A673 (cell line): ENCODE results near the gene TBC1D22A. TPM values are rescaled to one million over a fixed set of nuclear protein-coding genes. Genes with fewer than 3 reads are reported as not detected.

Source experiments
- BruUV-seq: library from RNA; stranded (reverse); fragments of 400-500 nt; replicated peaks from 2 replicates; lab custom pipeline; 2021; lab: Mats Ljungman, UMichigan
- CTCF ChIA-PET: fragments of 300-600 bp; sonication (Branson Sonifier 250); formaldehyde crosslinking; loops from one replicate; lab custom pipeline; 2022; ENCODE audit warnings: antibody characterized with exemption; lab: Charles Lee
- POLR2A ChIA-PET: fragments of 300-600 bp; sonication (Branson Sonifier 250); formaldehyde crosslinking; loops from one replicate; lab custom pipeline; 2022; ENCODE audit warnings: antibody characterized with exemption; ENCODE audit not compliant: low non-redundant PET; lab: Charles Lee
- DNase-seq: peaks from one replicate; pipeline ENCODE4 v3.0.0-alpha.2; 2015; ENCODE audit warnings: low spot score
- H3K27ac ChIP-seq: fragments of 200-600 bp; sonication (generic); 2 replicates; pipeline ENCODE4 v1.5.1; 2016; ENCODE audit warnings: mixed run types, low read depth, mild to moderate bottlenecking, mixed read lengths, antibody characterized with exemption, low read length; ENCODE audit not compliant: poor library complexity, severe bottlenecking
- H3K27me3 ChIP-seq: fragments of 200-600 bp; sonication (generic); replicated peaks from 2 replicates; pipeline ENCODE4 v1.6.1; 2017; ENCODE audit warnings: mixed run types, low read depth, mild to moderate bottlenecking, mixed read lengths, antibody characterized with exemption, low read length; ENCODE audit not compliant: insufficient read depth, poor library complexity
- H3K36me3 ChIP-seq: fragments of 200-600 bp; sonication (generic); 2 replicates; pipeline ENCODE4 v1.6.1; 2016; ENCODE audit warnings: mixed run types, mild to moderate bottlenecking, mixed read lengths, antibody characterized with exemption, low read length; ENCODE audit not compliant: insufficient read depth, poor library complexity, severe bottlenecking
- H3K4me1 ChIP-seq: fragments of 200-600 bp; sonication (generic); 2 replicates; pipeline ENCODE4 v1.6.1; 2017; ENCODE audit warnings: mixed run types, mild to moderate bottlenecking, mixed read lengths, antibody characterized with exemption, low read length; ENCODE audit not compliant: insufficient read depth, poor library complexity, severe bottlenecking
- H3K4me3 ChIP-seq: fragments of 200-600 bp; sonication (generic); 2 replicates; pipeline ENCODE4 v1.5.1; 2016; ENCODE audit warnings: low read depth, mixed run types, mild to moderate bottlenecking, mixed read lengths, low read length; ENCODE audit not compliant: poor library complexity, severe bottlenecking
- H3K9me3 ChIP-seq: fragments of 200-600 bp; sonication (generic); 2 replicates; pipeline ENCODE4 v1.6.1; 2016; ENCODE audit warnings: mixed run types, low read depth, mild to moderate bottlenecking, mixed read lengths, antibody characterized with exemption, low read length; ENCODE audit not compliant: poor library complexity, severe bottlenecking
- CTCF ChIP-seq: fragments of 300-800, 200-600 bp; sonication (generic); conservative IDR thresholded peaks from 2 replicates; pipeline ENCODE4 v1.5.1; 2017; ENCODE audit warnings: low read depth, mild to moderate bottlenecking, antibody characterized with exemption, low read length, moderate library complexity, mixed read lengths
- EZH2 ChIP-seq: fragments of 200-600 bp; sonication (generic); IDR thresholded peaks from 2 replicates; pipeline ENCODE4 v1.6.1; 2017; ENCODE audit warnings: borderline replicate concordance, low read depth, mild to moderate bottlenecking, mixed read lengths, antibody characterized with exemption, low read length; ENCODE audit not compliant: poor library complexity, severe bottlenecking
- intact Hi-C: fragments of 100-400 bp; cut with micrococcal nuclease; formaldehyde crosslinking; loops from one replicate; pipeline ENCODE4 v1.10.0; 2022; ENCODE audit not compliant: unreplicated experiment
- total RNA-seq: library from RNA; stranded (reverse); gene quantifications from 2 replicates; pipeline ENCODE4 v1.2.3, GENCODE V29; 2021

TBC1D22A gene
- total RNA-seq, 1 experiment from 2014 or later: 22.5 TPM

GRCh38 chr22:47034905-47035419 lies 272.5 kb downstream of the TBC1D22A start:
- no peaks in the 10 kb centered on the region for H3K4me1 ChIP-seq
- intact Hi-C loops: no loop called here
- ChIA-PET POLR2A (no interaction called here), CTCF (no interaction called here)
- no peak overlapping the region for H3K4me3 ChIP-seq
- no TSS peak for BruUV-seq
- no peaks in the 10 kb centered on the region for H3K36me3 ChIP-seq
- no peak for DNase-seq
- no peak for TF ChIP-seq CTCF
- TF ChIP-seq EZH2: no peak
- H3K9me3 ChIP-seq: no peaks in the 10 kb centered on the region
- H3K27ac ChIP-seq: no peak overlapping the region
- no peaks in the 10 kb centered on the region for H3K27me3 ChIP-seq

DNA sequence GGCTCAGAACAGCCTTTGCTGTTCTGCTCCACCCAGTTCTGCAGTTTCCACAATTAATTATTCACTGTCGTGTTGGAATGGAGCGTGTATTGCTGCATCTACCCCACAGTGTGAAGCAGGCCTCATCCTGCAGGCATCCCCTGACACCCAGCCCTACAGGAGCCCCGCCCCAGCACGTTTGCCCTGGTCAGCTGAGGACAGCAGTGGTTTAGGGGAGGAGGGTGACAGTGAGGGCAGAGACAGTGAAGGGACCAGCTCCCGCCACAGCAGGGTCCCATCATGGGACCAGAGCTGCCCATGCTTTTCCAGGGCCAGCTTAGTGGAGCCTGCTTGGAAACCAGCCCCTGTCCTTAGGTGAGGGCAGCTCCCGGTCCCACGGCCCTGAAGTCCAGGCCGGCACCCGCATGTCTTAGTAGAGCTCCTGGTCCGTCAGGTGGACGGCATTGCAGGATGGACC lies 273.0 kb downstream of the TBC1D22A start:
- Histone ChIP-seq H3K36me3 (no peaks in the 10 kb centered on the region), H3K27ac (no peak overlapping the region), H3K4me3 (no peak overlapping the region), H3K4me1 (no peaks in the 10 kb centered on the region), H3K27me3 (no peaks in the 10 kb centered on the region), H3K9me3 (no peaks in the 10 kb centered on the region)
- TF ChIP-seq CTCF (no peak), EZH2 (no peak)
- intact Hi-C loops: no loop called here
- POLR2A ChIA-PET: no interaction called here
- DNase-seq: no peak
- CTCF ChIA-PET: no interaction called here
- BruUV-seq: no TSS peak

GRCh38 chr22:47036352-47036751 lies 273.9 kb downstream of the TBC1D22A start:
- intact Hi-C loops: no loop called here
- no peak for TF ChIP-seq EZH2
- no peak for TF ChIP-seq CTCF
- no peak overlapping the region for H3K4me3 ChIP-seq
- no peaks in the 10 kb centered on the region for H3K27me3 ChIP-seq
- H3K36me3 ChIP-seq: no peaks in the 10 kb centered on the region
- no peaks in the 10 kb centered on the region for H3K9me3 ChIP-seq
- H3K4me1 ChIP-seq: no peaks in the 10 kb centered on the region
- POLR2A ChIA-PET: no interaction called here
- no TSS peak for BruUV-seq
- H3K27ac ChIP-seq: no peak overlapping the region
- DNase-seq: no peak
- CTCF ChIA-PET: no interaction called here
